Left ventricle myocardium superior (tissue), 1 donor: ENCODE results near the gene AKAP9. TPM values are rescaled to one million over a fixed set of nuclear protein-coding genes. Genes with fewer than 3 reads are reported as not detected.
"Not testable (repeated sequence)": the region's sequence is repeated elsewhere in the genome, so short reads cannot be mapped to it uniquely, and the experiment has no call there.

Experiments used
- ATAC-seq: fragments of 200-7000 bp; cut with Tn5 transposase; one replicate; pipeline ENCODE4 v1.9.1; 2020; ENCODE audit warnings: mild to moderate bottlenecking, moderate library complexity
- DNase-seq: peaks from one replicate; pipeline ENCODE4 v3.0.0-alpha.2; 2020
- intact Hi-C: fragments of 100-400 bp; cut with micrococcal nuclease; formaldehyde crosslinking; loops from one replicate; pipeline ENCODE4 v1.11.0; 2022
- long read RNA-seq: library from polyadenylated mRNA; unstranded; transcript quantifications from one replicate; pipeline ENCODE4 v2.0.0, GENCODE V29; 2021
- total RNA-seq: library from RNA; stranded (reverse); fragmentation: NEBNext Ultra II Directional; extraction: Animal tissue kit (Norgen Biotek cat#: 25700); gene quantifications from one replicate; pipeline ENCODE4 v1.2.1, GENCODE V29; 2021
- donor health status: DM: no; HTN: yes; CAD: no; lungs with severe emphysema.

The AKAP9 gene
- 55.2 TPM for total RNA-seq
- long read RNA-seq, transcript AKAP9-205 (7 exons, 1,356 nt) = major isoform, 10 of 75 reads
- long read RNA-seq, partial matches to known transcripts = 43 of 75 reads
- long read RNA-seq, other reads (novel, unspliced or antisense) = 22 of 75 reads

DNA sequence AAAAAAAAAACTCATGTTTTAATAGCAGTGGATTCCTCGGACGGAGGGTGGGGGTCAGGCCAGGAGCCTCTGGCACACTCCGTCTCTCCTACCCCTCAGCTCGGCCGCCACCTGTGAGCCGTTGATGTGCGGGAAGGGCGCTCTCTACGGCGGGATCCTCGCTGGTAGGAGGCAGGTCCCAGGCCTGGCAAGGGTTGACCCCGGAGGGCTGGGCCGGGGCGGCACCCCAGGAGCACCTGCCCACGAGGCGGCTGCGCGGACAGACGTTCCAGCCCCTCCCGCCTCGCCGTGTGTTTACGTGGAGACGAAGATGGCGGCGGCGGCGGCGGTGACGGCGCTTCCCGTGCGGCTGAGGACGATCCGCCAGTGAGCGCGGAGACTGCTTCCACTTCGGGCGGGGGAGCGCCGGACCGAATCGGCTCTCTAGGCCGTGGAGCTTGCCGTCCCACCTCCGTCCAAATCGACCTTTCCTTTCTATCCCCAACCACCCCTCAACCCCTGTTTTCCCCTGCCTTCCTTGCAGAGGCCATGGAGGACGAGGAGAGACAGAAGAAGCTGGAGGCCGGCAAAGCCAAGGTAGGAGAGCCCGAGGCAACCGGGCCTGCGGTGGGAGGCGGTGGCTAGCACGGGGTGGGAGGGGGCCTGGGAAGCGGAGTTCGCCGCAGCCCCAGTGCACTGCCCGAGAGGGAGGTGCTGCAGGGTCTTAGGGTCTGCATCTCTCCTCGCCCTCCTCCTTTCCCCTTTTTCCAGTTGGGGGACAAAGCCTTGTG is at the start of gene AKAP9:
TSS of gene AKAP9 (plus strand) at position 291 of the 770 bp plus-strand sequence. CDS start at position 529, 238 bp downstream.
- intact Hi-C loops = no loop called here

DNA sequence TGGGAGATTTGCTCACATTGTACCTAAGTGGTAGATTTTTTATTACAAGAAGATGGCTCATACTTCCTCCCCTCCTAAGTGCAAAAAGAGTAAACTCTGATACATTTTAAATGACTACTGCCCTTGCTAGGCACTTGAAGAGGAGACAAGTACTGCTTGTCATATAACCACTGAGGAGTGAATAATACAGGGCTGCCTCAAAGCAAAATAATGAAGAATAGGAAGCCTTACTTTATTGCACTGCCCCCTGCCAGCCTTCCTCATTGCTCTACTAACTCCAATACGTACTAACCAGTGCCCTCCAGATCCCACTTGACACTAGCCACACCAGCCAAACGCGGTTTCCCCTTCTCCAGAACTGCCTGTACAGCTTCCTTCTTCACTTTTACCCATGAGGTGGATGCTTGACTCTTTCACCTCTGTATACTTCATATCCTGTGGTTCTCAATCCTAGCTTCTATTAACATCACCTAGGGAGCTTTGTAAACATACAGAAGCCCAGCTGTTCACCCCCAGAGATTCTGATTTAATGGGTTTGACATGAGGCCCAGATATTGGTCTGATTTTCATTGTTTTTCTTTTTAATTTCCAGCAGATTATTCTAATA is 48.5 kb upstream of the AKAP9 start:
- ATAC-seq (no peak), DNase-seq (no peak)
- intact Hi-C loops = no loop called here

More for the DNA sequence above, at the start of gene AKAP9:
- peak; percentile 97 for ATAC-seq
- DNase-seq = peak; percentile 95

DNA sequence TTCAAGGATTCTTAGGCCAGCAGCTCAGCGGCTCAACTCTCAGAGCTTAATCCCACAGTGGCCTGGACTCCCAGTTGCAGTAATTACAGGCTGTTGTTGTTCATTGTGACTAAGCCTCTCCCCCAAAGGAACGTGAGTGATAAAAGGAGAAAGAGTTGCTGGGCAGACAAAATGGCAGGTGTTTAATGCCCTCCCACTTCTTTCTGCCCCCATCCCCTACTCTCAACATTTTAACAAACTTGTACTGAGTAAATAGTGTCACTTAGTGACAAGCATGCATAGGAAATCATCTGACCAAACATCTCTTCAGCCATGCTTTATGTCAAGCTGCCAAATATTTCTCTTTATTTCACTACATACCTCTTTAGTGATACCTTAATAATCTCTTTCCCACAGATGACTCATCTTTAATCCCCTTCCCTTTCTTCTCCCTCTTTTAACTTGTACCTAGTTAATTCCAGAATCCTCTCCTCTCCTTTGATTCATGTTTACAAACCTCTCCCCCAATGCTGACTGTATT is 47.8 kb upstream of the AKAP9 start:
- intact Hi-C loops = no loop called here
- DNase-seq (no peak), ATAC-seq (no peak)

DNA sequence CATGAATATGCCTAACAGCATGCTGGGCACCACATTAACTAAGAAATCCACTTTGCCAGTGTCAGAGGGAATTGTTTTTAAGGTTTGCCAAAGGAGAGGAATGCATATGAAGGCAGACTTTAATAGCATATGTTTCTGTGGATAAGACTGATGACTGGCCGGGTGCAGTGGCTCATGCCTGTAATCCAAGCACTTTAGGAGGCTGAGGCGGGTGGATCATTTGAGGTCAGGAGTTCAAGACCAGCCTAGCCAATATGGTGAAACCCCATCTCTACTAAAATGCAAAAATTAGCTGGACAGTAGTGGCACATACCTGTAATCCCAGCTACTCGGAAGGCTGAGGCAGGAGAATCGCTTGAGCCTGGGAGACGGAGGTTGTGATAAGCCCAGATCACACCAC is 47.0 kb upstream of the AKAP9 start:
- ATAC-seq, intact Hi-C loops: not testable (repeated sequence)

DNA sequence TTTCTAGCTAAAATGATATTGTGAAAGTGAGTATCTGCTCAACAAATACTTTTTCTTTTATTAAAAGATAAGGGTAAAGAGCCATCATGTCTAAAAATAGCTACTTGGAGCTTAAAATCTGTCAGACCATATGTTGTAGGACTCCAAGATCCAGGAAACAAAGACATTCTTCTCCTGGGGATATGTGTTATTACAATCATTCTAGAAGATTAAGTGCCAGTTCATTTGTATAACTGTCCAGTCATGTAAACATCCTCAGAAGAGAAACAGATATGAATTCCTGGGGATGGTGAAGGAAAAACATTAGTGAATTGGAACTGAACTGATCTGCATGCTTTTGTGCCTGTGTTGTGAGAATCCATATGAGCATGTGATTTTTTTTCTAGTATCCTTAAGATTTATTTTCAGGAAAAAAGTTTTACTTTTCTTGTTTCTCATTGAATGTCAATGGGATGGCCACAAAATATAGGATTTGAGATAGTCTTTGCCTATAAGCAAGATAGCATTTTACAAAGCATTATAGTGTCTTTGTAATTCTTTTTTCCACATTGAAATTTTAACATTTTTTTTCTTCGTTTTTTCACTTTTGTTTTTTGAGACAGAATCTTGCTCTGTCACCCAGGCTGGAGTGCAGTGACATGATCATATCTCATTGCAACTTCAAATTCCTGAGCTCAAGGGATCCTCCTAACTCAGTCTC is 45.7 kb upstream of the AKAP9 start:
- intact Hi-C loops = no loop called here
- DNase-seq = no peak
- no peak for ATAC-seq

More for the DNA sequence above, 47.0 kb upstream of the AKAP9 start:
- not testable (repeated sequence) for DNase-seq

DNA sequence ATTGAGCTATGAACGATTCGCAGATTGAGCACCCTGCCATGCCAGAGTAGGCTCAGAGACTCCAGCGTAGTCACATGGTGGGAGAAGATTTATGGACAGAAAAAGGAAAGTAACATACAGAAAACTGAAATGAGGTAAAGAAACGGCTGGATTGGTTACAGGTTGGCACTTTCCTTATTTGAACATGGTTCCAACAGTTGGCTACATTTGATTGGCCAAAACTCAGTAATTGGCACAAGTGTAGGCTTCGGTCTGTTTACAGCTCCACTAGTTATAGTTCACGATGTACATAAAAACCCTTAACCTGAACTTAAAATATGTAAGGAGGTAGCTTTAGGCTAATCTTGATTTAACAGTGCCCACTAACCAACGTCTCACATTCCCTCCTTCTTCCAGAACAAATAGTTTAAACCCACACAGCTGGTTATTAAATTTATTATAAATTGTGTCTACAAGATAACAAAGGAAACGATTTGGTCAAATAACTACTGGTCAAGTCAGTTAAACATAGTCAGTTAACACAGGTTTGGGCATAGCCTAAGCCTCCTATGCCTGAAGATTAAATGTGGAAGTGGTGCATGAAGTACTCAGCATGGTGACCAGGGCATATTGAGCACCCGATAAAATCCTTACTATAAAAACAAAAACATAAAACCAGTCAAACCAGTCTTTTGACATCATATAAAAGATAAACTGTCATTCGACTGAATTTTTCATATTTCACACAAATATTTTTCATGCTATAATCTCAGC is 42.2 kb upstream of the AKAP9 start:
- ATAC-seq (no peak), DNase-seq (no peak)
- intact Hi-C loops = no loop called here

DNA sequence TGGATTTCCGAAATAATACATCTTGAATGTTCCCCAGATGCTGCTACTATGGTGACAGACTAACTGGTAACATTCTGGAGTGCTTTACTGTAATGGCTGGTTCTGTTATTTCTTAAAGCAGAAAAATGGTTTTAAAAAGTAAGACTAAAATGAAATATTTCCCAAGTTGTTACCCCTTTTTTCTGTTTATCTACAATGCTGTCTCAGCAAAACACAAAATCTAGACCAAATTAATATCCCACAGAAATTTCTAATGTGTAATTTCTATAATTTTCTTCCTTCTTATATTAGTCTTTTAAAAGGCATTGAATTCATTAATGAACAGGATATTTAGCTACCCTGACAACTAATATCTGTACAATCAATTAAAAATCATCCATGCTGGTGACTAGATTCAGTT is 41.1 kb upstream of the AKAP9 start:
- ATAC-seq = no peak
- DNase-seq = no peak
- intact Hi-C loops = no loop called here

DNA sequence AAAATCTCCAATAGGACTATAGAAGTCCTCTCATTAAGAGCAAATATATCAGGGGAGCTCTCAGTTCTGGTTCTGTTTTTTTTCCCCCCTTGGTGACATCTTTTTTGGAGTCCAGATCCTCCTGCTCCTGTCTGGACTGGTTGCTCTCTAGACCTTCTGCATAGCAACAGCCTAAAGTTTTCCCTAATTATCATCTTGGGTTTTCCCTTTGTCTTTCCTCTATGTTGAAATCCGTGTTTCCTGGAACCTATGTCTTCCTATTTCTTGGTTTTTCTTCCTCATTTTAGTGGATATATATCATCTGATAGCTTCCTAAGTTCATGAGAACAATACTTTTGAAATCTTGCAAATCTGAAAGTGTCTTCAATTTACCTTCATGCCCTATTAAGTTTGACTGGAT is 30.5 kb upstream of the AKAP9 start:
- intact Hi-C loops = no loop called here
- DNase-seq (no peak), ATAC-seq (no peak)

DNA sequence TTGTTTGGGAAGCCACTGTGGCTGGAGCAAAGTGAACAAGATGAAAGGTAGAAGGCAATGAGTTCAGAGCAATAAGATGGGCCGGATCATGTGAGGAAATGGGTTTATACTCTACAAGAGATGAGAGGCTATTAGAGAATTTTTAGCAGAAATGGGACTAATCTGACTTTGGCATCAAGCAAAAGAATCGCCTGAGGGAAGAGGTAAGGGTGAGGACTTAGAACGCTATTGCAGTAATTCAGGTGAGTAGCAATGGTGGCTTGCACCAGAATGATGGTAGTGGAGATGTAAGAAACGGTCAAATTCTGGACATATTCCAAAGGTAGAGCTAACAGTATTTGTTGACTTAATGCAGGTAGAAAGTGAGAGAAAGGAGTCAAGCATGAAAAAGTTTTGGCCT is 29.5 kb upstream of the AKAP9 start:
- DNase-seq (no peak), ATAC-seq (no peak)
- intact Hi-C loops = no loop called here

DNA sequence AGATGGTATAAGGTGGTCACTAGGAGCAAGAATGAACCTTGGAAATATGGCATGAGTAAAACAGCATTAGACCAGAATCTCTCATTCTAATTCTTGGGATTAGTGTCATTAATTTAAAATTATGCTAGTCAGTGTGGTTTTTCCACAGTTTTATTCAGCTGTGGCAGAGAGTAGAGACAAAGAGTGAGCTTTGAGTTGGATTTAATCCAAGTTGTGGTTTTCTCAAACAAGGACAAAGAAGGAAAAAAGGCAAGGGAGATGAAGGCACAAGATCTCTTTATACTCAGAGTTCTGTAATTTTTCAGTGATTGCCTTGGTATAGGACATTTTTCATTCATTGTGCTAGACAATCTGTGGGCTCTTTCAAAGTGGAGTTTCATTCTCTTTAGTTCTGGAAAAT is 28.2 kb upstream of the AKAP9 start:
- DNase-seq (no peak), ATAC-seq (no peak)
- intact Hi-C loops = no loop called here

DNA sequence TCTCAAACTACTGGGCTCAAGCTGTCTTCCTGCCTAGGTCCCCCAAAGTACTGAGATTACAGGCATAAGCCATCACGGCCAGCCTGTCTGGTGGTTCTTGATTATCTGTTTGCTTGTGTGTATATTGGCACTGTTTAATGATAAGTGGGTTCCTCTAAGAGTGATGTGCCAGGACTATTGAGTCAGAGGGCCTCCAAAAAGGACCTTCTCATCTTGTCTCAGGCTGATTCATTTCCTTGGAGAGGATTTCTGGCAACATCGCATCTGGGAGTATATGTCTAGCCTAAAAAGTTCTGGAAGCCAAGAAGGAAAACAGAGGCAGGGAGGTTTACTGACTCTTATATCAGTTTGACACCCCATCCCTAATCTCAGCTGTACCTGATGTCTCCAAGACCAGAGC is 27.1 kb upstream of the AKAP9 start:
- intact Hi-C loops = no loop called here
- DNase-seq = no peak
- ATAC-seq = no peak

DNA sequence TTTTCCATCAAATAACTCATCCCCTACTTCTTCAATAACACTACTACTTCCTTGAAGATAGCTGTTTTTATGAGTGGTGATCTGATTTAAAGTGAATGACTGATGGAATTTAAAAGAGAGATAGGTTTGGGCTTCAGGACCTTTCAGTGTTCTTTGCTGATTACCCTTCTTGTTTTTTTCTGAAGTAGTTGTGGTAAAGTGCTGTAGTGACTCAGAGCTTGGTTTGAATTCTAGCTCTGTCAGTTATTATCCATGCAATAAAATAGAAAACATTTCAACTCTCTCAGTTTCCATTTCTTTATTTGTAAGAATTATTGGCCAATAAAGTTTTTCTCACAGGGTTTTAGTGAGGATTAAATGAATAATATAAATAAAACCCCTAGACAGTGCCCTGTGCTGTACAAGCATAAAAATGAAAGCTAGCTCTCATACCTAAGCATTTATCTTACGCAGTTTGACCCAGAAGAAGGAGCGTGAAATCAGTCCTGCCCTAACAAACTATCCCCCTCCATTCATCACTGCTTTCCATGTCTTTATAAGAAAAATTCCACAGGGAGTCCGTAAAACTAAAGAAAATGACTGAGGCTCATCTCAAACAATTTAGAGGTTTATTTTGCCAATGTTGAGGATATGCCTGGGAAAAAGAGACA is 25.1 kb upstream of the AKAP9 start:
- intact Hi-C loops = no loop called here
- ATAC-seq (no peak), DNase-seq (no peak)

DNA sequence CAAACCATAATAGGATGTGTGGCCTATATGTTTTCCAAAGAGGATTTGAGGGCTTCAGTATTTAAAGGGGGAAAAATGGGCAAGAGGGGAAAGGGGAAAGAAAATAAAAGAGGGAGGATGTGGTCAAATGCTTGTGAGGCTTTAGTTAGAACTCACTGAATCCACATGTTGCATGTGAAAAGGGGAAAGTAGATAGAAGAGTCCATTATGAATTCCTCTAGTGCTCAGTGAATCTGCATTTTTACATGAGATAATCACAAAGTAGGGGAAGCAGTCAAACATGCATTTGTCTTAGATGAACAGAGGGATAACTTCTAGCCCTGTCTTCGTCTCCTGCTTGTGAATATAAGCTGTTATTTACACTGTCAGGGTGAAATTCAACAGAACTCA is 24.6 kb upstream of the AKAP9 start:
- DNase-seq (no peak), ATAC-seq (no peak)
- intact Hi-C loops = no loop called here

DNA sequence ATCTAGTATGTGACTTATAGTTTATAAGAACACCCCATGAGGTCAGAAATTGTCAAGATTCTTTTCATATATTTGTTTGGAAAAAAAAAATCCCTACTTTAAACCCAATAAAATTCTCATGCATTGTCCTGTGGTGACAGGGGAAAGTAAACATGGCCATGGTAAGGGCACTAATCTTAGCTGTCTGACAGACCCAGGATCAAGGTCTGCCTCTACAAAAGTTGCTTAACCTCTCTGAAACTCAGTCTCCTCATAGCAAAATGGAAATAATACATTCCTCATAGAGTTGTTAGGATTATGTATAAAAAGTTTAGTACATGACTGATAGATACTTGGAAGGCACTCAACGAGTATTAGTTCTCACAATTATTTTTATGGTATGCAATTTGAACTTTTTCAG is 22.3 kb upstream of the AKAP9 start:
- DNase-seq (no peak), ATAC-seq (no peak)
- intact Hi-C loops = no loop called here

DNA sequence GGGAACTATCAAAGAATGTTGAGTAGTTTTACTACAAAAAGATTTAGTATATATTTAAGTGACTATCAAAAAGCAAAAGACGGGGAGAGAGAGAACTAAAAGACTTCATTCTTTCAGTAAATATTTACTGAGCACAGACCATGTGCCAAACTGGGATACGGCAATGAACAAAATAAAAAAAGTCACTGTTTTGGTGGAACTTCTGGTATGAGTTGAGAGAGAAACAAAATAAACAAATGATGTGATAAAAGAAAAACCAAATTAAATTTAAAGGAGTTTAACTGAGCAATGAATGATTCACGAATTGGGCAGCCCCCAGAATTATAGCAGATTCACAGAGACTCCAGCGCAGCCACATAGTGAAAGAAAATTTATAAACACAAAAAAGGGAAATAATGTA is 17.8 kb upstream of the AKAP9 start:
- no peak for ATAC-seq
- intact Hi-C loops = no loop called here
- DNase-seq = no peak

DNA sequence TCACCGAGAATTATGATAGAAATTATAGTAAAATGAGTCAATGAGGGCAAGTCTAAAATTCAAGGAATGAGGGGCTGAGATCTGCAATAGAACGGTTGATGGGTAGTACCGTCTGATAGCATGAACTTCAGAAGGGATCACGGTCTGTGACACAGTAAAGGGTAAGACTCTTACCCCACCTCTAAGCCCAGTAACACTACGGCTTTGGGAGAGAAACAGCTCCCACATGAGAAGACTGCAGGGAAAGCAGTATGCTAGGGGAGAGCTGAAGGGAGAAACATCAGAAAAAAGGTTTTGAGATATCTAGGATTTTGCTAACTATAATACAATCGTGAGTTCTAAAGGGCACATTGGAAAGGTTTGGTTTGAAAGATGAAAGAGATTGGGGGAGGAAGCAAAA is 12.8 kb upstream of the AKAP9 start:
- DNase-seq (no peak), ATAC-seq (no peak)
- intact Hi-C loops = no loop called here

DNA sequence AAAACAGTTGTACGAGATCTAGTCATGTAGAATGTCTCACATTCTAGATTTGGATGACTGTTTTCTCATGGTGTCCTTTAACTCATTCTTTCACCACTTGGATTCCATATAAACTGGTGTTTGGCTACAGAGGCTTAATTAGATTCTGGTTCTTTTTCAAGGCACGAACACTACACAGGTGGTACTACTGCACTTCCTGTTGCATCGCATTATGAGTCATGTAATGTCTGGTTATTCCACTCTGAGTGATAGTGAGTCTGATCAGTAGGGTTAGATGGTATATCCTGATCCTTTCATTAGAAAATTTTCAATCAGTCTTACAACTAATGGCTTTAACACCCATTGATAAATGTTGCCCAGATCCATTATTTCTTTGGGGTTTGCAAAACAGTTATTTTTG is 11.2 kb upstream of the AKAP9 start:
- intact Hi-C loops = no loop called here
- DNase-seq = no peak
- ATAC-seq = no peak

DNA sequence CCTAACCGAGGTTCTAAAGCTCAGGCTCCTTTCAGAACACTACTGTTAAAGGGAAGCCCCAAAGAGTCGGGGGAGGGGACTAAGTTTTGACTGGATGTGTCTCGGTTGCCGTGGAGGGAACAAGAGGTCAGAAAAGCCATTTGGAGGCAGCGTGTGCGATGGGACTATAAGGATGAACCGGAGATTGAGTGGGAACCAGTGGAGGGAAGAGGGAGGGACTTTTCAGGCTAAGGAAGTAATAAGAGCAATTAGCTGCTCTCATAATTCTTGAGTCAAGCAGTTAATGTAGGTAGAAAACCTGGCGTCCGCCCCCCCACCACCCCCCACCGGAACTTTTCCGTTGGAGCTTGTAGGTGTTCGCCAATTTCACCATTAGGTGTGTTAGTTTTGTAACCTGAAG is 491 bp upstream of the AKAP9 start:
- no peak for DNase-seq
- peak; percentile 43 for ATAC-seq
- intact Hi-C loops = no loop called here

DNA sequence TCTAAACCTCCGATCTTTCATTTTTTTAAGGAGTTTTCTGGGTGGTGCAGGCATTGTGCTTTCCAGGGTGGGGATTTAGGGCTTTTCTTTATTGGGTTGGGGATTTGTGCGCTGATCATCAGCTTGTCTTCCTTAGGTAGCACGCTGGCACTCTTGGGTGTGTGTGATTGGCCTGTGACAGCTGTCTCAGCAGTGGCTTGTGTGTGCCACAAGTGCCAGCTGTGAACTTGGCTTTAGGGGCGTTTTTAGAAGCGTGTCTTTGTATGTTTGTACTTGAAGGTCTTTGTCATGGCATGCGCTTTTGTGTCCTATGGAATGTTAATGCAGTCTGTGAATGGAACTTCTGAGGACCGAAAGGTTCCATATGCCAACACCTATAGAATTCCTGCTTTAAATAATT is 788 bp downstream of the AKAP9 start:
- ATAC-seq (peak; percentile 76), DNase-seq (peak; percentile 67)
- intact Hi-C loops = no loop called here
